GM12891 (cell line): Measurements from ENCODE around the gene CCNA2. TPM values are rescaled to one million over a fixed set of nuclear protein-coding genes. Genes with fewer than 3 reads are reported as not detected.

Source experiments
- DNase-seq: peaks from one replicate; pipeline ENCODE4 v3.0.0; 2011; ENCODE audit warnings: low spot score; ENCODE audit not compliant: insufficient read length
- FAIRE-seq: peaks from 2 replicates; lab custom pipeline; 2011; peaks lifted over from hg19 to GRCh38; lab: Jason Lieb, UNC
- PAX5 ChIP-seq: IDR thresholded peaks from 2 replicates; pipeline ENCODE4 v1.6.1; 2011; ENCODE audit warnings: low read length, moderate library complexity, mild to moderate bottlenecking; ENCODE audit not compliant: insufficient read depth, severe bottlenecking
- POLR2A ChIP-seq: IDR thresholded peaks from 2 replicates; pipeline ENCODE4 v1.6.1; 2011; ENCODE audit warnings: low read depth, low read length, control low read depth
- POLR2AphosphoS5 ChIP-seq: IDR thresholded peaks from 2 replicates; pipeline ENCODE4 v1.6.1; 2011; ENCODE audit warnings: low read depth, low read length, control low read depth
- POU2F2 ChIP-seq: IDR thresholded peaks from 2 replicates; pipeline ENCODE4 v1.6.1; 2011; ENCODE audit warnings: low read depth, mild to moderate bottlenecking, control low read depth, low read length, moderate library complexity
- SPI1 ChIP-seq: IDR thresholded peaks from 2 replicates; pipeline ENCODE4 v1.6.1; 2011; ENCODE audit warnings: low read depth, low read length, control low read depth
- TAF1 ChIP-seq: IDR thresholded peaks from 2 replicates; pipeline ENCODE4 v1.6.1; 2011; ENCODE audit warnings: low read depth, low read length, control low read depth
- polyA plus RNA-seq: library from polyadenylated mRNA; unstranded; fragments of >200 nt; gene quantifications from one replicate; pipeline ENCODE4 v1.2.1, GENCODE V29; 2012; ENCODE audit warnings: low read depth, missing spikeins, inconsistent platforms; ENCODE audit not compliant: missing spikeins

Gene CCNA2
- 29.0 TPM for polyA plus RNA-seq

DNA sequence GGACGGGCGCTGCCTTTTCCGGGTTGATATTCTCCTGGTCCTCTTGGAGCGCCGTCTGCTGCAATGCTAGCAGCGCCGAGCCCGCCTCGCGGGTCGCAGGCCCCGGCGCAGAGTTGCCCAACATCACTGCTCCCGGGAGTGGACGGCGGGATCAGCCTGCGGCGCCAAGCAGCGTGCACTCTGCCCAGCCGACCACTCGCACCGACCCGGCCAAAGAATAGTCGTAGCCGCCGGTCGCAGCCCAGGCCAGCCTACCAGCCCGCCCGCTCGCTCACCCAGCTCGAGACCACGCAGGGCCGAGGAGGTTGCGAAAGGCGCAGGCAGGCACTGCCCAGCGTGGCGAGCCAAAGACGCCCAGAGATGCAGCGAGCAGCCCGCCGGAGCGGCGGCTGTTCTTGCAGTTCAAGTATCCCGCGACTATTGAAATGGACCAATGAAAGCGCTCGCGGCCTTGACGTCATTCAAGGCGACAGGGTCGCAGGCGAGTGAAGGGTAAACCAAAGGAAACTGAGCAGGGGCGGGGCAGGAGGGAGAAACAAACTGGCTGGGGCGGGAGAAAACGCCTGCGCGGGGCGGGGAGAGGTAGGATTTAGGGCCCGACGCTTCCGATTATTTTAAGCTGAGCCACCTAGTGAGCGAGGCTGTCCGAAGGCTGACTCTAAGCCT is at the start of gene CCNA2:
TSS of gene CCNA2 (minus strand) at position 379 of the 666 bp plus-strand sequence. CDS start at position 124, 255 bp downstream.
- peak; percentile 96 for FAIRE-seq
- TF ChIP-seq PAX5 (no peak), TAF1 (peak; percentile 41; the same call in 1 of the 2 replicates), POU2F2 (peak; percentile 60), POLR2AphosphoS5 (peak; percentile 75), POLR2A (peak; percentile 81), SPI1 (no peak)
- peak; percentile 76 for DNase-seq

GRCh38 chr4:121869841-121870822 is 46.4 kb upstream of the CCNA2 start, which contains the start of gene BBS7:
BBS7 (minus strand) TSS chr4:121870474; CDS start chr4:121870313, 161 bp downstream.
- DNase-seq: peak; percentile 78
- TF ChIP-seq POLR2AphosphoS5 (0 out of 2 replicates have a peak, but pooled peaks have one; percentile 22), PAX5 (no peak), POLR2A (0 out of 2 replicates have a peak, but pooled peaks have one; percentile 39), POU2F2 (no peak), SPI1 (no peak), TAF1 (no peak)
- FAIRE-seq: peak; percentile 100

- DNase-seq (no peak), FAIRE-seq (no peak)
- no peak for TF ChIP-seq POLR2AphosphoS5
- no peak for TF ChIP-seq SPI1
- TF ChIP-seq PAX5: no peak
- no peak for TF ChIP-seq TAF1
- no peak for TF ChIP-seq POLR2A
- no peak for TF ChIP-seq POU2F2
Measured at GRCh38 chr4:121863799-121864198, 40.1 kb upstream of the CCNA2 start.

DNA sequence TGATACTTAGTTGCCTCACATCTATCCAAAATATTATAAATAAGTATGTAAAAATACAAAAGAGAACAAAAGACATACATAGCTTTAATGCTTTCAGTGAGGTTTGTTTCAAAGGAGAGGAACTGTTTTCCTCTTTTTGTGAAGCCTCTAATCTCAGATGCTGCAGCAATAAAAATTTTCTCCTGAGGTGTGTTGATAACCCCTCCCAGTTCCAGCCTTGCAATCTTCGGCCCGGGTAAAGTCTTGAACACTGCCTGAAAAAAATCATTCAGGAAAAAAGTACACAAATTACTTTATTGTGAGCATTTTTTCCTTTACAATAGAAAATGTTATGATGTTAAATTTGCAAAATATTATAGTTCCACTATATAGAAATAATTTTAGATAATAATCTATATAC is 37.7 kb upstream of the CCNA2 start:
- FAIRE-seq: no peak
- DNase-seq: no peak
- TF ChIP-seq TAF1 (no peak), POU2F2 (no peak), POLR2AphosphoS5 (no peak), SPI1 (no peak), POLR2A (no peak), PAX5 (no peak)

GRCh38 chr4:121860121-121860520 is 36.4 kb upstream of the CCNA2 start:
- TF ChIP-seq PAX5 (no peak), SPI1 (no peak), POLR2A (no peak), POLR2AphosphoS5 (no peak), TAF1 (no peak), POU2F2 (no peak)
- FAIRE-seq: no peak

DNA sequence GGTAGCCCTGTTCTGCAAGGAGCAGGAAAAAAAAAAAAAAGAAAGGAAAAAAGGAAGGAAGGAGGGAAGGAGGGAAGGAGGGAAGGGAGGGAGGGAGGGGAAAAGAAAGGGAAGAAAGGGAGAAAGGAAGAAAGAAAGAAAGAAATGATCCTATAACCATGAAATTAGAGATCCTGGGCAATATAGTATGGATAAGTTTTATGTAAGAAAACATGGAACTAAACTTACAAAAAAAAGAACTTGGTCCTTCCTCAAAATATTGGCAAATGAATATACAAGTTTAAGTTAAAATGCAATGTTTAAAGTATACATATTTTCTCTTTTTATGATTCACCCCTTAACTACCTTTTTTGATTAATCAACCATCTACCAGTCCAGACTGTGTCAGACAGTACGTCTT is 27.7 kb upstream of the CCNA2 start:
- no peak for FAIRE-seq

More at GRCh38 chr4:121860121-121860520, 36.4 kb upstream of the CCNA2 start:
- no peak for DNase-seq

DNA sequence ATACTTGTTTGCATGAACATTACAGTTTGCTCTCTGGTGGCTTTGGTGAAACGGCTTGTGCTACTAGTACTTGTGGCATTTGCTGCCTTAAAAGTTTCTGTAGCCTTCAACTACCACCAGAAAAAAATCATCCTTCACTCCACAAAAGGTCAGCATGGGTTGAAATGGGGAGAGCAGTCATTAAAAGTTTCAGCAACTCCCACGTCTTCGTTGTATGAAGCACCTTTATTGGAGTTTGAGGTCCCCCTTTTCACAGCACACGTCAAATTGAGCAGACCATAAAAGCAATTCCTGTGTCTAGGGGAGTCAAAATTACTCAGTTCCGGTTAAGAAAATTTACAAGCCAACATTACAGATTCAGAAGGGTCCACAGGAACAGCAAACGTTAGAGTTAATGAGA is 23.0 kb upstream of the CCNA2 start:
- DNase-seq (no peak), FAIRE-seq (peak; percentile 50)
- TF ChIP-seq TAF1: no peak
- no peak for TF ChIP-seq POLR2A
- TF ChIP-seq POLR2AphosphoS5: no peak
- TF ChIP-seq PAX5: no peak
- TF ChIP-seq POU2F2: no peak
- no peak for TF ChIP-seq SPI1

More for the DNA sequence above, 27.7 kb upstream of the CCNA2 start:
- TF ChIP-seq TAF1: no peak
- no peak for TF ChIP-seq POLR2AphosphoS5
- no peak for TF ChIP-seq SPI1
- no peak for TF ChIP-seq POU2F2
- TF ChIP-seq POLR2A: no peak
- no peak for TF ChIP-seq PAX5
- DNase-seq: no peak

DNA sequence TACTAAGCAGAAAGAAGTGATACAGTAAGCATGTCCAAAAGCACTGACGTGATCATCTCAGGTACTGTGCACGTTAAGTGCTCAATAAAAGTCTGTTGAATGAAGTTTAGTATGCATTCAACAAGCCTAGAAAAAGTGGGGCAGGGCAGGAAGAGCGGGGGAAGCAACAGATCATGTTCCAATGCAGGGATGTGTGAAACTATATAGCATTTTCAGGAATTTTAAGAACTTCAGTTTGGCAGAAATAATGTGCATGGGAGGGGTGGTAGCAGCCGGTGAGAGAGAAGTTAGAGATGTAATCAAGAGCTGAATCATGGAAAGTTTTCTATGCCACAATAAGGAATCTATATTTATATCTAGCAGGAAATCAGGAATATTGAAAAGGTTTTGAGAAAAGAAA is 19.2 kb upstream of the CCNA2 start:
- DNase-seq: no peak
- FAIRE-seq: no peak
- TF ChIP-seq POU2F2: no peak
- no peak for TF ChIP-seq PAX5
- TF ChIP-seq POLR2A: no peak
- no peak for TF ChIP-seq POLR2AphosphoS5
- TF ChIP-seq SPI1: no peak
- TF ChIP-seq TAF1: no peak
